ENCODE data around the gene KCNQ1OT1. TPM values are rescaled to one million over a fixed set of nuclear protein-coding genes. Genes with fewer than 3 reads are reported as not detected.

KCNQ1OT1 gene
- total and polyA plus RNA-seq, 12 donors: 0.15 to 10.6 (median 1.1) TPM

DNA sequence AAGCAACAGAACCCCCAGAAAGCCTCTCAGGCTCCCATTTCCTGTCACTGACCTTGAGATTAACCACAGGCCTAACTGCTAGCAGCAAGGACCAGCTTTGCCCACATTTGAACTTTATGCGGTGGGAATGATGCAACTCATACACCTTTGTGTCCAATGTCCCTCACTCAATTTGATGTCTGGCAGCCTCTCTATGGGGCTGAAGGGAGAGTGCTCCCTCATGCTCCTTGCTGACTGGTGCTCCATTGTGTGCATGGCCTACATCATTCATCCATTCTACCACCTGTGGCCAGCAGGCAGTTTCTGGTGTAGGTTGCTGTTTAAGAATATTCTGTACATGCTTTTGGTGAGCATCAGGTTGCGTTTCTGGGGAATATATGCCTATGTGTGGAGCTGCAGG is 31.9 kb downstream of the KCNQ1OT1 start:
- peak in 2 of 7 donors; percentile 12 to 19 for DNase-seq
- 79 to 91% (median 86%) methylated on average over 2 of the region's 2 CpGs for WGBS, 4 donors
- Histone ChIP-seq H3K4me1 (replicated peaks in 1 of 2) (peaks cover 0 to 53% of the 10 kb centered on the region in 2 donors), H3K4me3 (no peak overlapping the region), H3K27me3 (no peaks in the 10 kb centered on the region), H3K27ac (peak overlapping the region in 1 of 5 donors; percentile 85), H3K36me3 (replicated peaks in 1 of 2) (peaks cover 0 to 10% of the 10 kb centered on the region in 2 donors), H3K9me3 (replicated peaks in 1 of 3) (no peaks in the 10 kb centered on the region)
- intact Hi-C loops (cut with DNase I): loop anchor here in 1 of 2 donors (5.0 kb wide), 1 partner anchor 76 kb away; no protein-coding TSS in a partner anchor
- TF ChIP-seq, protein P1, sequence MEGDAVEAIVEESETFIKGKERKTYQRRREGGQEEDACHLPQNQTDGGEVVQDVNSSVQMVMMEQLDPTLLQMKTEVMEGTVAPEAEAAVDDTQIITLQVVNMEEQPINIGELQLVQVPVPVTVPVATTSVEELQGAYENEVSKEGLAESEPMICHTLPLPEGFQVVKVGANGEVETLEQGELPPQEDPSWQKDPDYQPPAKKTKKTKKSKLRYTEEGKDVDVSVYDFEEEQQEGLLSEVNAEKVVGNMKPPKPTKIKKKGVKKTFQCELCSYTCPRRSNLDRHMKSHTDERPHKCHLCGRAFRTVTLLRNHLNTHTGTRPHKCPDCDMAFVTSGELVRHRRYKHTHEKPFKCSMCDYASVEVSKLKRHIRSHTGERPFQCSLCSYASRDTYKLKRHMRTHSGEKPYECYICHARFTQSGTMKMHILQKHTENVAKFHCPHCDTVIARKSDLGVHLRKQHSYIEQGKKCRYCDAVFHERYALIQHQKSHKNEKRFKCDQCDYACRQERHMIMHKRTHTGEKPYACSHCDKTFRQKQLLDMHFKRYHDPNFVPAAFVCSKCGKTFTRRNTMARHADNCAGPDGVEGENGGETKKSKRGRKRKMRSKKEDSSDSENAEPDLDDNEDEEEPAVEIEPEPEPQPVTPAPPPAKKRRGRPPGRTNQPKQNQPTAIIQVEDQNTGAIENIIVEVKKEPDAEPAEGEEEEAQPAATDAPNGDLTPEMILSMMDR (IDR thresholded peaks at IDR 0.05): no peak
- TF ChIP-seq POLR2A (IDR thresholded peaks at IDR 0.05): no peak

DNA sequence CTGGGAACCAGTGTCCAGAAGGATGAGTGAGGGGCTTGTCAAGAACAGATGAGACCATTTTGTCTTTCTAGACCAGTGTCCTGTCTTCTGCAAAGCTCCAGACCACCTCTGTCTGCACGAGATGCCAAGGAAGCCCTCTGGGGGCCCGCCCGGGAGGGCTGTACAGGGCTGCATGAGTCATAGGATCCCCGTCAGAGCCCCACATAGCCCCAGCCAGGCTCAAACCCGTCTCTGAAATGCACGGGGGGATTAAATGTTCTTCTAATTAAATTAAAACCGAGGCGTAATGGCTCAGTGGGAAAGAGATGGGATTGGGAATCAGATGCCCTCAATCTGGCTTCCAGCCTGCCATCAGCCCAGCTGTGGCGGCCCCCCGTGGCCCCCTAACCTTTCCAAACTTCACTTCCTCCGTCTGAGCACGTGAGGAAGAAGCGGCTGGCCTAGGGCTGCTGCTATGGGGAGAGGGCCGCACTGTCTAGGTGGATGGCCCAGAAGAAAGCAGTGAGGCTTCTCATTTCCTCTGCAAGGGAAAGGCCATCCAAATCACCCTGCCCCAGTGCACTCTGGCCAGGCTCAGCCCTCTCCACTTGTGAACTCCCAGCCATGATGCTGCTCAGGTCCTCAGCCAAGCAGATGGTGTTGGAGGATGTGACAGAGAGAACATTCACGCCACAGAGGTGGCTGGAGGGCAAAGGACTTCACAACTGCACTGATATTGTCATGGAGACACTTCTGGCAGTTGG is 32.8 kb downstream of the KCNQ1OT1 start:
- H3K36me3 ChIP-seq (replicated peaks in 1 of 2): peaks cover 0 to 12% of the 10 kb centered on the region in 2 donors
- no peaks in the 10 kb centered on the region for H3K27me3 ChIP-seq
- H3K4me1 ChIP-seq (replicated peaks in 1 of 2): peaks cover 0 to 52% of the 10 kb centered on the region in 2 donors
- 82 to 86% (median 84%) methylated on average over 12 to 15 of the region's 15 CpGs for WGBS, 4 donors
- intact Hi-C loops (cut with DNase I): loop anchor here in 1 of 2 donors (5.0 kb wide), 1 partner anchor 75 kb away; no protein-coding TSS in a partner anchor
- peak in 3 of 7 donors; percentile 13 to 48 (median 22) for DNase-seq
- H3K9me3 ChIP-seq (replicated peaks in 1 of 3): no peaks in the 10 kb centered on the region
- no peak for TF ChIP-seq POLR2A (IDR thresholded peaks at IDR 0.05)
- TF ChIP-seq, protein P1 (IDR thresholded peaks at IDR 0.05): no peak
- peak overlapping the region in 4 of 5 donors; percentile 32 to 85 (median 59) for H3K27ac ChIP-seq
- no peak overlapping the region for H3K4me3 ChIP-seq

DNA sequence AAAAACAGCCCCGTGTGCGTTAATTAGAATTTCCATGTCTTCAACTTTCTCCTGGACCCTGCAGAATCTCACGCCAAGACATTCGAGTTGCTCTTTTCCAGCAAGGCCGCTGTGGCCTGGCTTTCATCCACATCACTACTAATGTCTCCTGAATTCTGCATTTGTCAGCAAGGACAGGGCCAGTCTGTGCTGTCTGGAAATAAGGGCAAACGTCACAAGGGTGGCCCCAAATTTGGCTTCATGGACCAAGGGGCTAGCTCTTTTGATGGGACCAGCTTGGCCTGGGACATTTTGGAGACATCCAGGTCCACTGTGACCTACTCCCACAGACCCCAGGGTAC is 33.4 kb downstream of the KCNQ1OT1 start:
- TF ChIP-seq, protein P1 (IDR thresholded peaks at IDR 0.05): no peak
- no peak for TF ChIP-seq POLR2A (IDR thresholded peaks at IDR 0.05)
- peak; percentile 62 to 78 (median 64) for DNase-seq
- Histone ChIP-seq H3K9me3 (replicated peaks in 1 of 3) (no peaks in the 10 kb centered on the region), H3K36me3 (replicated peaks in 1 of 2) (peaks cover 0 to 11% of the 10 kb centered on the region in 2 donors), H3K4me3 (no peak overlapping the region), H3K27ac (peak overlapping the region in 4 of 5 donors; percentile 32 to 85 (median 59)), H3K27me3 (no peaks in the 10 kb centered on the region), H3K4me1 (replicated peaks in 1 of 2) (peaks cover 0 to 52% of the 10 kb centered on the region in 2 donors)
- 41 to 58% (median 43%) methylated on average over 5 to 6 of the region's 6 CpGs for WGBS, 4 donors
- intact Hi-C loops (cut with DNase I): loop anchor here in 1 of 2 donors (5.0 kb wide), 1 partner anchor 74 kb away; no protein-coding TSS in a partner anchor

DNA sequence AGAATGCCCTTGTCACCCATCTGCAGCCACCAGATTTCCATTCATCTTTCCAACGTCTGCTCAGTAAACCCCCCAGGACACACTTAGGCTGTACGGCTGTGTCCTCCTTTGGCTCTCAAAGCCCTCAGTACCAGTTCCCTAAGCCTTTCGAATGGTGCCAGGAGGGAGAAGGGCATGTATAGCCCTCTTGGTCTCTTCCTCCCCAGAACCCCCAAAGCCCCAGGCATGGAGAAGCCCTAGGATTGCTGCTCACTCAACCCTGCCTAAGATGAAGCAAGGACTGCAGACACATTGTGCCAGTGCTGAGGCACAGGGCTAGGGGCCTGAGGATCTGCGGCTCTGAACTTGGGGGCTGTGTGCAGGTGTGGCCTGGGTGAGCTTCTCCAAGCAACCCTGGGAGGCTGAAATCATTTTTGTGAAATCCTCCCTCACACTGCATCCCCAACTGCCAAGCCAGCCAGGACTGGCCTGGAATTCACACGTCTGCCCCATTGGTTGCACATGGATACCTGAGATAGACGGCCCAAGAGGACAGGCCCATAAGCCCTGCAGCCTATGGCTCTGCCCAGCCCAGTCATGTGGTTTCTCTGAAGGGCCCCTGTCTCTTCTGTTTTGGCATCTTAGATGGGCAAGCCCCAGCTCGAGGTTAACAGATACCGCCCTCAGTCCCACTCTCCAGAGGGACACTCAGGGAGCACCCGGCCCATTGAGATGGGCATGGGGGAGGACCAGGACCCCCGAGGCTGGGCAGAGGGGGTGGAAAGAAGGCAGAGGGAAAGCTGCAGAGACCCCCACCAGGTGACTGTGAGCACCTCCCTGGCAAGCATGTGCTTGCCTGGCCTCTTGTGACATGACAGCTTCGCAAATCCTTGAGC is 34.0 kb downstream of the KCNQ1OT1 start:
- H3K4me1 ChIP-seq (replicated peaks in 1 of 2): peaks cover 0 to 52% of the 10 kb centered on the region in 2 donors
- TF ChIP-seq, protein P1 (IDR thresholded peaks at IDR 0.05): no peak
- TF ChIP-seq POLR2A (IDR thresholded peaks at IDR 0.05): peak in 1 of 2 donors; percentile 18
- no peaks in the 10 kb centered on the region for H3K9me3 ChIP-seq (replicated peaks in 1 of 3)
- peaks cover 0 to 8% of the 10 kb centered on the region in 2 donors for H3K36me3 ChIP-seq (replicated peaks in 1 of 2)
- intact Hi-C loops (cut with DNase I): loop anchor here in 1 of 2 donors (5.0 kb wide), 1 partner anchor 73 kb away; no protein-coding TSS in a partner anchor
- DNase-seq: peak in 2 of 7 donors; percentile 24 to 42
- no peaks in the 10 kb centered on the region for H3K27me3 ChIP-seq
- H3K4me3 ChIP-seq: no peak overlapping the region
- H3K27ac ChIP-seq: peak overlapping the region in 3 of 5 donors; percentile 37 to 85 (median 81)
- 82 to 93% (median 86%) methylated on average over 7 to 11 of the region's 11 CpGs for WGBS, 4 donors

All from adrenal gland (tissue), 12 donors.